HG03135 (cell line): Measurements from ENCODE around the gene SNORC.

ENCODE experiments used
- ATAC-seq: cut with Tn5 transposase; IDR thresholded peaks from one replicate; pipeline ENCODE4 v1.9.1; 2021; ENCODE audit warnings: mild to moderate bottlenecking, moderate library complexity; ENCODE audit not compliant: unreplicated experiment

SNORC gene

DNA sequence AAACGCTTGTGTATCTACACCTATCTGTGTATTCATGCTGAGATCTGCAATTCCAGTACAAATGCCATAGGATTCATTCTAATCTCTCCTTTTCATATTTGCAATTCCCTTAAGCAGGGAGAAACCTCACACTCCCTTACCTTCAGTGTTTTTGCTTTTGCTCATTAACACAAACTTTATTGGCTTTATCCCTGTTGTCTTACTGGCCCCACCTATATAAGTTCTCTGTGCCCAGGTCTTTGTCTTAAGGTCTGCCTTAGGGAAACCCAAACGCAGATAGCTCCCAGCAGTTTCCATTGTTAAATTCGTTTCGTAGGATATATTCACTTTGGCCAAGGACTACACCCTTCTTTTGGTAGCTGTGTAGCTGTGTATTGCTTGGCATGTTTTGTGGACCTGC lies 4.0 kb upstream of the SNORC start:
- no peak for ATAC-seq

DNA sequence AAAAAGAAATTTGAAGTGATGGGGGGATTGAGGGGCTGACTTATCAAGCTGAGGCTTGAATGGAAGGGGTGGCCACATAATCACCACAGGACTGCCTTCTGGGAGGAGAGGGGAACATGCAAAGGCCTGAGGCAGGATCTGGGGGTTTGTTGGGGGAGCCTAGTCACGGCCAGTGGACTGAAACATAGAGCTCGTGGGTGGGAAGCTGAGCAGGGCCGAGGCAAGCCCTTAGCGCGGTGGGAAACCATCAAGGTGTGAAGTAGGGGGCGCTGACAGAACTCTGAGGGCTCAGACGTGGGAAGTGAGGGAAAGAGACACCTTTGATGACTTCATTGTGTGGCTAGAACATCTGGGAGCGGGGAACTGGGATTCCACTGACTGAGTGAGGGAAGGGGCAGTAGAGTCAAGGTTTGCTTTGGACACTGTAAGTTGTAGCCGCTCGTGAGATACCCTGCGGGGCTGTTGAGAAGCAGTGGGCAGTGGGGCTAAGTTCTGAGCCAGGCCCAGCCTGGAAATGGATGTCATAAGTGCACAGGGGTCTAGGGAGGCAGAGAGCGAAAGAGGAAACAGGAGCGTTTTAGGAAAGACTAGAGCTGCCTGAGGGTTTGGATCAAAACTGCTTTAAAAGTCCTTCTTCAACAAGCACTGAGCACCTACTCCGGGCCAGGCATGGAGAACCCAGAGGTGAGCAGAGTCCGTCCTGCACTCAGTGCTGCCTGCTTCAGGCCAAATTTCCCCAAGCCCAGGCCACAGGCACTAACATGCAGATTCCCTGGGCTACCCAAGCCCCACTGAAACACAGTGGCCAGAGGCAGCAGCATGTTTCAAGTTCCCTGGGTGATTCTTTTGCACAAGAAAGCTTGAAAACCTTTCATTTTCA lies 686 bp upstream of the SNORC start:
- no peak for ATAC-seq

DNA sequence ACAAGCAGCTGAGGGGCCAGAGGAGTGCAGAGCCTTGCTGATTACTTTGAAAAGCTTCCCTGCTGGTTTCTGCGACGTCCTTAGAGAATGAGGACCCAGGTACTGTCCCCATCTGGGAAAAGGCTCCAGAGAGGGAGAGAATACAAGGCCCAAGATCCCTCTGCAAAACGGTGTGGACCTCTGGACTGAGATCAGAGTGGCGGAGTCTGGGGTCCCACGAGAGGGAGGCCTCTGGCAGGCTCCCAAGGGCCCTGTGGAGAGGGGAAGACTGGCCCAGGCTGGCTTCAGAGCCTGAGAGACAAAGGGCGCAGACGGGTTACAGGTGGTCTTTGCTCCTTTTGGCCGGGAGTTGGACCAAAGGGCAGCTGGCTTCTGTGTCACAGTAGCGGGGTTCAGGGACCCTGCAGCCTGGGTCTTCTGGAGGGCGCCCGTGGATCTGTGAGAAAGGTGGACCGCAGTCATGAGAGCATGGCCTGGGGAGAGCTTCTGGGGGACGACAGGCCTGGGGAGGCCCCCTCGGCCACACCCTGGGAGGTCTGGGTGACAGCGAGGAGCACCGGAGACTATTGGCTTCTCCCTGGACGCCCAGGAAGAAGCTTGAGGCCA lies 805 bp downstream of the SNORC start:
- no peak for ATAC-seq

DNA sequence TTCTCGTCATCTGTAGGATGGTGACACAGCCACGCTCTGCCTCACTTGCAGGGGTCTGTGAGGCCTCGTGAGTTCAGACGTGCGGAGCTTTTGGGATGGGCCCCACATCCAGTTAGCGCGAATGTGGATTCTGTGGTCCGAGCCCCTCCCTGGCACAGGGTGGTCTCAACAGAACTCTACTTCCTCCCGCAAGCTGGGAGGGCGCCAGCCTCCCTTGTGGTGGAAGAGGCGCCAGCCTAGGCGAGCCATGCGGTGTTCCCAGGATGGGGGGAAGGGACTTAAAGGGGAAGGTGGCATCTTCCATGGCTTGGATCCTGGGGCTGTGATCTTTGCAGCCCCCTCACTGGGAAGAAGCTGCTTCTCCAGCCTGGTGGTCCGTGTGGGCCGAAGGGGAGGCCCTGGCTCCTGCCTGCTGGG lies 1.4 kb downstream of the SNORC start:
- ATAC-seq: no peak

DNA sequence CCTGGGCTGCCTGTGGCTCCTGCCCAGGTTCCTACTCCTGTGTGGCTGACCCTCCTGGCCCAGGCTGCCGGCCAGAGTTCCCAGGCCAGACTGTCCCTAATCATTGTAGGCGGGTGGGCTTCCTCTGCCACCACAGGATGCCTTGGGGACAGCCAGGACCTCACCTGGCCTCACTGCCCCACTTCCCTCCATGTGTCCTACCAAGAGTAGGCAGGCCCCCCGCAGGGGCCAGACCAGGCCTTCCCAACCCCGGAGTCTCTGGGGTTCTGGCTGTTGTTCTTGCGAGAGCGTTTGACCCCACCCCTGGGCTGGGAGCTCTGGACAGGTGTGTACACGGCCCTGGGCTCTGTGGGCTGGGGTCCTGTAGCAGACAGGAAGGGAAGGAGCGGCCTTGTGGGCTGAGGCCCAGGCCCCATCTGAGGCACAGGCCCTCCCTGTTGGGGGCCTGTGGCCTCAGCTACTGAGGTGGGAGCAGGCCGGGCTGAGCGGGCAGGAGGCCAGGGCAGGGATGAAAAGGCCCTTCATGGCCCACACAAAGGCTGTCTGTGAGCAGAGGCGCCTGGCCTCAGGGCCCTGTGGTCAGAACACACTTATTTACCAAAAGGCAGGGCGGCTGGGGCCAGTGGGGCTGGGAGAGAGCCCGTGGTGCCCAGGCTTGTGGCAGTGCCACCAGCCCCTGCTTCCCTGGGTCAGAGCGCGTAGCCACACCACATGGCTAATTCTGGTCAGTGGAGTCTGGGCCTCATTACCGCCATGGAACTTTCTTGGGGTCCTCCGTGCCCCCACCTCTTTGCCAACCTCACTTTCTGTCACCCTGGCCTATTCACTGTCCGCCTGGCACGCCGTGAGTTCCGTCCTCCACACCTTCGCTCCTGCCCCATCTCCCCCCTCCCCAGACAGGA lies 2.0 kb downstream of the SNORC start:
- no peak for ATAC-seq

DNA sequence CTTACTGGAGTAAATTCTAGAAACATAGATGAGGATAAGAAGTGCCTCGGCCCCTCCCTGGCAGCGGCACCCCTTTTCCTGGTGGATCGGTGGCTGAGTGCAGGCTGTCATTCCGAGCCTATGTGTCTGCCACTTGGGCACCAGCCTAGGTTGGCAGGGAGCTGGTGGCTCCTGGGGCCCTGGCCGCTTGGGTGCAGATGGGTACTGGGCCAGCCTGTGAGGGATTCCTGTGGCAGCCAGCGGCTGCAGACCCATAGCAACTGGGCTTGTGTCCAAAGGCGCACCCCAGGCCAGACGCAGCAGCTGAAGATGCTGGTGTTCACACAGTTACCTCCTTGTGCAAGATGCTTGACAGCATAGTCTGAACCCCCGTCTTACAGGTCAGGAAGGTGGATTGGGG lies 2.8 kb downstream of the SNORC start:
- ATAC-seq: no peak

DNA sequence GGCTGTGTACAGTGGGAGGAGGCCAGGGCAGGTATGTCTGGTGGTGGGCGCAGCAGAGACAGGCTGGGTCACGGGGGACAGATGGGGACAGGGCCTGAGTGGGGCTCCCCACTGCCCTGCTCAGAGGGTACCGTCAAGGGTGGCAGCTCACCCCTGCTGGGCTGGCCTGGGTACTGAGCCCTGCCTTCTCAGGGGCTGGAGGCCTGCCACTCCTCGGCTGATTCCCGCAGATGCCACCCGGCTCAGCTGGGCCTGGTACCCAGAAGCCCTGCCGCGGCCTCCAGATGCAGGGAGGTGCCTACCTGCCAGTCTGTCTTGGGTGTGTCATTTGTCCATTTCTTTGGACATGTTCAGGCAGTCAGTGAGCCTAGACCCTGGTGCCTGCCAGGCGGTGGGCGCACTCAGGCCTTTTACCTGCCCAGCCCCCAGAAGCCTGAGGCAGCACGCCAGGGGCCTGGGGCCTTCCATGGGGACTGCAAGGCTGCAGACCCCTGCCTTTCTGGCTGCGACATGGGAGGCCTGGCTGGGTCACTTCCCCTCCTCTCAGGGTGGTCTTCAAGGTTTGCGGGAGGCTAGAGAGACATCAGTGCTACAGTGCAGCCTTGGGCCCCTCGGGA lies 3.3 kb downstream of the SNORC start:
- ATAC-seq: no peak

DNA sequence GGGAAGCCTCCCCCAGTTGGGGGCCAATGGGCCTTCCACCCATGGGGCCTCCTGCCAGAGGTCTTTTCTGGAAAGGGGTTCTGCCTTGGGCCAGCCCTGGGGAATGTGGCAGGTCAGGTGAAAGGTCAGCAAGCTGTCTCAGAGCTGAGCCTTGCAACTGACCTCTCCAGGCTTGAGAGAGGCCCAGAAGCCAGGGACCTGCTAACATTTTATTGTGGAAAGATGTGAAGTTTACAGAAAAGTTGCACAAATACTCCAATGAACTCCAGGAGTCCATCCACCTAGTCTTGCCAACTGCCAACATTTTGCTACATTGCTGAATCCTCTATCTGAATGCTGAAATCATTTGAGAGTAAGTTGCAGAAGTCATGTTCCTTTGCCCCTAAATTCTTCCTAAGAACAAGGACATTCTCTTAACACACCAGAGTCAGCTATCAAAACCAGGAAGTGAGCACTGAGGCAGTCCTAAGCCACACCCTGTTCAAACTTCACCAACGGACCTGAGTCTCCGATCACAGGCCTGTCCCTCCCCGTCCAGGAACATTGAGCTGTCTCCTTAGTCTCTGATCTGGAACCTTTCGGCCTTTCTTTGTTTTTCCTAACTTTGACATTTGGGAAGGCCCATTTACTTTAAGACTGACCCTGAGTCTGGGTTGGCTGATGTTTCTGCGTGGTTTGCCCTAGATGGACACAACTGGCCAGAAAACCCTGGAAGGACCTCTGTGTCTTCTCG lies 4.0 kb downstream of the SNORC start:
- ATAC-seq: no peak

DNA sequence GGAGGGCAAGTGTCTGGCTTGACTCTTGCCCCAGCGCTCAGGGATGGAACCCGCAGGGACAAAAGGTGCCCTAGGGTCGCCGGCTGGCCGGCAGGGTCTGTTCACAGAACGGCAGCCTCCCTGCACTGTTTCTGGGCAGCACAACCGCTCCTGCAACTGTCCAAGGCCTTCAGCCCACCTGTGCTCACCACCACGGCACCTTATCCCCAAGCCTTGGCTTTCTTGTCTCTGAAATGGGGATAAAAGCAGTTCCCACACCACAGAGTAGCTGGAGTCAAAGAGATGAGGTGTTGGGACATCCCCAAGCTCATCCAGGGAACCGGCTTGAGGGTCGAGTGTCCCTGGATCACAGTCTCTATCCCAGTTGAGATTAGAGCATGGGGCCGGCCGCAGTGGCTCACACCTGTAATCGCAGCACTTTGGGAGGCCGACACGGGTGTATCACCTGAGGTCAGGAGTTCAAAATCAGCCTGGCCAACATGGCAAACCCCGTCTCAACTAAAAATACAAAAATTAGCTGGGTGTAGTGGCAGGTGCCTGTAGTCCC lies 4.7 kb downstream of the SNORC start:
- ATAC-seq: no peak

DNA sequence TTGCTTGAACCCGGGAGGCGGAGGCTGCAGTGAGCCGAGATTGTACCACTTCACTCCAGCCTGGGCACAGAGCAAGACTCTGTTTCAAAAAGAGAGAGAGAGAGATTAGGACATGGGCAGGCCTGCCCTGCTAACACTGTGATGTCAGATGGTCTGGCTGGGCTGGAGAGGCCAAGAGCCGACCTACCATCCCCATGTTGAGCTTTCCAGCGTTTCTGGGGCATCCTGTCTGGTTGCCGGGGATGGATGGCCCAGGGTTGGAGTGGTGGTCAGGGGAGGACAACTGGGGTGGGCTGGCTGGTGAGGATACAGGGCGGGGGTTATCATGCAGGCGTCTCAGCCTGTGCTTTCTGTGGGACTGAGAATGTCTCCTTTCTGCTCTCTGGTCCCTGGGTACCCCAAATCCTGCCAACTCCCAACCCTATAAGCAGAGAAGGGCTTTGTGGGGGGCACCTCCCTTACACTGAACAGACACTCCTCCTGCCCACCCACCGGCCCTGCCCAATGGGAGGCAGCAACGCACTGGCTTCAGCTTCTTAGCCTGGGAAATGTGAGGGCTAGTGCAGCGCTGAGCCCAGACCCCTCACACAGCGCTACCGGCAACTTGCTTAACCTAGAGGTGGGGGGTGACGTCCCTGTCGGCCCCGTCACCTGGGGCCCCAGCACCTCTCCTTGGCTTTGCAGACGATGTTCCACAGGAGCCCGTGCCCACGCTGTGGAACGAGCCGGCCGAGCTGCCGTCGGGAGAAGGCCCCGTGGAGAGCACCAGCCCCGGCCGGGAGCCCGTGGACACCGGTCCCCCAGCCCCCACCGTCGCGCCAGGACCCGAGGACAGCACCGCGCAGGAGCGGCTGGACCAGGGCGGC lies 5.4 kb downstream of the SNORC start:
- no peak for ATAC-seq

DNA sequence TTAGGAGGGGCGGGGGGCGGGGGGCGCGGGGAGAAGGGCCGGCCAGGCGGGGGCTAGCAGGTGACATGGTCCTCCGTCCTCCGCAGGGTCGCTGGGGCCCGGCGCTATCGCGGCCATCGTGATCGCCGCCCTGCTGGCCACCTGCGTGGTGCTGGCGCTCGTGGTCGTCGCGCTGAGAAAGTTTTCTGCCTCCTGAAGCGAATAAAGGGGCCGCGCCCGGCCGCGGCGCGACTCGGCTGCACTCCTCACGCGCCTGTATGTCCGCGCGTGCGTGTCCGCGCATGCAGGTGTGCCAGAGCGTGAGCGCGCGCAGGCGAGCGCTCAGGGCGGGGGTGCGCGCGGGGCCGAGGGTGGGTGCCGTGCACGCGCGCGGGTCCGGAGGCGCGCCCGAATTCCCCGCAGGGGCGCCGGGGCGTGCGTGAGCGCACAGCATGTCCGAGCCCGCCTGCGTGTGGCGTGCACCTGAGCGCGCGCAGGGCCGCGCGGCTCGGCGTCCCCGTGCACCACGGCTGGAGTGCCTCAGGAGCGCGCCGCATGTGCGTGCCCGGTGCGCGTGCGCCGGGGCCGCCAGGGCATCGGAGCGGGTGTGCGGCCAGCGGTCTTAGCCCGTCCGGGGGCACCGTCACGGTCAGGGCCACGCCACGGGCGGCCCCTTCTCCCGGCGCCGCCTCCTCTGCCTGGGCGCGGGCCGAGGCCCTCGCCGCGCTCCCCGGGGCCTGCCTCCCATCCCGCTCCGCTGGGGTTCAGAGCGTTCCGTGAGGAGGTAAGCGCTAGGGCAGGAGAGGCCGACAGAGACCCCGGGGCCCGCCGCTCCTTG lies 6.3 kb downstream of the SNORC start:
- no peak for ATAC-seq

DNA sequence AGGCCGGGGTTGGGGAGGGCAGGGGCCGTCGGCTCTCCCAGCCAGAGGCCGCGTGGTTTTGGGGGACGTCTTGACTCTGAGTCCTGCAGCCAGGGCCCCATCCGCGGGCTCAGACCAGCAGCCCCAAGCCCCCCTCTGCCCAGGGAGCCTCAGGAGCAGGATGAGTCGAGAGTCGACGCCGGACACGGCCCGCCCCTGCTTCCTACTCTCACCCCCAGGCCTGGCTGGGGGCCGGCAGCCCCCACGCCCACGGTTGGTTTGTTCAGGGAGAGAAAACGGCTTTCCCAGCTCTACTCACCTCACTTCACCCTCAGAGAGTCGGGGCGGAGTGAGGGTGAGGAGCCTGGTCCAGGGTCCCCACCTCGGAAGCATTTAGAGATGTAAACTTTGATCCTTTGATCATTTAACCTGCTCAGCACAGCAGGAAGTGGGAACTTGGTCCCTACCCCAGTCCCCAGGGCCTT lies 6.9 kb downstream of the SNORC start:
- ATAC-seq: no peak

DNA sequence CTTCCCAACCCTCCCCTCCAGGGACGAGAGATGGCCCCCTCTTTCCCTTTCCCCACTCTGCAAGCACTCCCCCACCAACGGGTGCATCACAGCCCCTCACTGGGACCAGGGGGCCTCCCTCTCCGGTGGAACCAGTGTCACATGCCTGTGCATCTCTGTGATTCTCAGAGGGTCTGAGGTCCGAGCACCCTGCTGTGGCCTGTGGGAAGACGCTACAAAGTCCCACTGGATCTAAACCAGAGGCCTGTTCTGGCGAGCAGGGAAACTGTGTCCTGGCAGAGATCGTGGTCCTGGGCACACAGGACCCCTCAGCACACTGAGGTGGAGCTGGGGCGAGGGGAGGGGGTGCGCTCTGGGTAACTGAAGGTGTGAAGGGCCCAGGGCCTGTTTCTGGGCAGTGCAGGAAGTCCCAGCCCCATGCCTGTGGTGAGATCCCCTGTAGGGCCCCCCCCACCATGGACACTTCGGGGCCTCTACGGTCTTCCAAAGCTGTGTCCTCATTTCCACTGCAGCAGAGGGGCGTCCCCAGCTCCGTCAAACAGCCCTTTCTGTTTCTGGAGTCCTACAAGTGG lies 8.0 kb downstream of the SNORC start:
- ATAC-seq: no peak

DNA sequence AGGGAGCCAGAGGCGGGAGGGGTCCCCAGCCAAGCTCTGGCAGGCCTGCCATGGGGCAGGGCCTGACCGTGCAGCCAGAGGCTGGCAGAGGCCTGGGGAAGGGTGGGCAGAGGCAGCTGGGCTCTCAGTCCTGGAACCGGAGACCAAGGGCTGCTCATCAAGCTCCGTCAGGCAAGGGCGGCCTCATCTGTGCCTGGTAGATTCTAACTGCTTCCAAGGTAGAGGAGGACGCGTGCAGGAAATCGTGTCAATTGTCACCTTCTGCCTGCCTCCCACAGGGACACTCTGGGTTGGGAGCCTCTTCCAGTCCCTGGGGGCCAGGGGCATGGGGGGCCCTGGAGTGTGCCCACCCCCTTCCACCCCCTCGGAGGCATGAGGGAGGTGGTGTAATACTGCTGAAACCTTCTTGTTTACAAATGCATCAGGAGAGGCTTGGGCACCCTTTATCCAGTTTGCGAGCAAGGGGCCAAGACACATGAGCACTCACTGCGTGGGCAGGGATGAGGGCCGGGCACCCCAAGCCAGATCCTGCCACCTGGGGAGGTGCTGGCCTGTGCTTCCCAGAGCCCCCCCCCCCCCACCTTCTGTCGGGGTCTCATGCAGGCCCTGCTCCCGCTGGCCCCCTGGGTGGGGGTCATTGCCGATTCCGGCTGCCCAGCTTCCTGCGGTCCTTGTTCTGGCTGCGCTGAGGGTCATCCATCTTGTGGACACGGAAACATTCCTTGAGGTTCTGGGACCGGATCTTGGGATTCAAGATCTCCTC lies 9.0 kb downstream of the SNORC start:
- ATAC-seq: no peak

DNA sequence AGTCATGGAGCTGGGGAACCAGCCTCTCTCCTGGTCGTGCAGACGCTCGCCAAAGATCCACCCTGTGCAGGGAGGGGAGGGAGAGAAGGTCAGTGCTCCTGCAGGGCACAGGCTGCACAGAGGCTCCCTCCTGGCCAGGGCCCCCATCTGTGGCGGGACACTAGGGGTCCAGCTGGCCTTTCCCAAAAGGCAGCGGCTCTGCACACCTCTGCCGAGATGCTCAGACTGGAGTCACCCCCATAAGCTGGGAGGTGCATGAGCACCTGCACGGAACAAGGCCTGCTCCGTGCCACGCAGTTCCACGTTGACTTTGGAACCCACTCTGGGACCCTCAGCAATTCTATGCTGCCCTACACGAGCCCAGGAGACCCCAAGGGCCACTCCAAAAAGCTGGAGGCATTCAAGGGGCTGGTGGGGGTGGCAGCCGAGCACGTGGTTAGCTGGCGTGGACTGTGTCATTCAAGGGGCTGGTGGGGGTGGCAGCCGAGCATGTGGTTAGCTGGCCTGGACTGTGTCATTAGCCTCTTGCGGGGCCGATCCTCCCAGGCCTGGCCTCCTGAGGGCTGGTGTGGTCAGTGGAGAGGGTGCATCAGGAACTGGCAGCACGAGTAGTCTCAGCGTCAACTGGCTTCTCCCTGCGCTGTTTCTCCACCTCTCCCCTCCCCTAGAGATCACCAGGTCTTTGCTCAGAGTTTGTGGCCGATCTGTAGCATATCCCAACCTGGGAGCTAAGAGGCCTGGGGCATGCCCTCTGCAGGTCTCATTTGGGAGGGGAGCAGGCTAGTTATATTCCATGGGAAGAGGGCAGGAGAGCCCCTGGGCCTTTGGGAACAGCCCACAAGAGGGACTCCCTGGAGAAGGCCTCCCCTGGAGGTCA lies 9.8 kb downstream of the SNORC start:
- ATAC-seq: no peak

DNA sequence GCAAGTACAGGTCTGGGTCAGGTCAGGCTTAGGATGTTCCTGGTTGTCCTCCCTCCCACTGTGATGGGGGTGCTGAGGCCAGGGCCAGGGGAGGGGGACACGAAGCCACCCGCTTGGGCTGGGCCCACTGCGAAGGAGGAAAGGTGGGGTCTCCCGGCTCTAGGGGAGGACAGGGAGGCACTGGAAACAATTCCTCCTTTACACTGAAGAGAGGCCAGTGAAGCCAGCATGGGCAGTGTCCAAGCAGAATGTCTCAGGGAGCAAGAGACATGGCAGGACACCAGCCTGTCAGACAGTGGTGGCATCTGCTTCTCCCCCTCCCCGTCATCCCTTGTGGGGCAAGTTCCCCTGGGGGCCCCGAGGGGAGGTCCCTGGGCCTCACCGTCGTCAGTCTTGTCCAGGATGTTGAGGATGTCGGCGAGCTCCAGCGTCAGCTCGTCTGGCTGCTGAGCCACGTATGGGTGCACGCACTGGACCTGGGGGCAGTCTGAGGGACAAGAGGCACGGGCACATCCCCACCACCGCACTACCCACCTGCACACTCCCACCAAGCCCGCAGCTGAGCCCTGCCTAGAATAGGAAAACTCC lies 10.8 kb downstream of the SNORC start:
- ATAC-seq: no peak
